Fibroblast of the aortic adventitia (primary cell): ENCODE data around the gene SMIM21. TPM values are rescaled to one million over a fixed set of nuclear protein-coding genes. Genes with fewer than 3 reads are reported as not detected.

ENCODE experiments used
- DNase-seq: peaks from one replicate; pipeline ENCODE4 v3.0.0-alpha.2; 2010; ENCODE audit warnings: low read depth
- H3K4me3 ChIP-seq: 2 replicates; pipeline ENCODE4 v1.5.1; 2011; ENCODE audit warnings: low read depth, mild to moderate bottlenecking, control low read depth, low read length, moderate library complexity
- CTCF ChIP-seq: IDR thresholded peaks from 2 replicates; pipeline ENCODE4 v1.5.1; 2011; ENCODE audit warnings: mild to moderate bottlenecking, low read length, control low read depth, inconsistent platforms; ENCODE audit not compliant: insufficient read depth
- total RNA-seq: library from RNA; depleted of rRNA; stranded (reverse); fragments of >200 nt; gene quantifications from 2 replicates; pipeline ENCODE4 v1.2.3, GENCODE V29; 2012; ENCODE audit warnings: low replicate concordance

SMIM21 gene
- total RNA-seq, 1 donor, result not detected

GRCh38 chr18:75395137-75395536, 32.4 kb downstream of the SMIM21 start:
- no peak for TF ChIP-seq CTCF
- H3K4me3 ChIP-seq, result no peak overlapping the region
- no peak for DNase-seq

DNA sequence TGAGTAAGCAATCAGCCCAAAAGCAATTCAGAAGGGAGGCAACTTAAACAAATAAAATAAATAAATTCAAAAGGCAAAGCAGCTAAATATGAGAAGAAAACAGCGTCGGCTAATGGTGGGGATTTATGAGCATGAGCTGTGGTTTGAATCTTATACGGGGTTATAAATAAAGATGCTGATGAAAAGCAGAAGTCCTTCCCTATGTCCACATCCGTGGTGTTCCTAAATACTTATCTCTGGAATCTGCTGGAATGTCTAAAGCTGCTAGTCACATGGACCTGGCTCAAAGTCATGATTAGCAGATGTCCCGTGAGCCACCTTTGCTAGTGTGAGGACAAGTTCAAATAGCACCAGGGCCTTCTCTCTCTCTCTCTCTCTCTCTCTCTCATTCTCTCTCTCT, 33.8 kb downstream of the SMIM21 start:
- TF ChIP-seq CTCF, result no peak
- peak; percentile 17 for DNase-seq
- H3K4me3 ChIP-seq, result no peak overlapping the region

GRCh38 chr18:75392226-75392578, 35.3 kb downstream of the SMIM21 start:
- no peak for TF ChIP-seq CTCF
- no peak for DNase-seq
- H3K4me3 ChIP-seq, result no peak overlapping the region

DNA sequence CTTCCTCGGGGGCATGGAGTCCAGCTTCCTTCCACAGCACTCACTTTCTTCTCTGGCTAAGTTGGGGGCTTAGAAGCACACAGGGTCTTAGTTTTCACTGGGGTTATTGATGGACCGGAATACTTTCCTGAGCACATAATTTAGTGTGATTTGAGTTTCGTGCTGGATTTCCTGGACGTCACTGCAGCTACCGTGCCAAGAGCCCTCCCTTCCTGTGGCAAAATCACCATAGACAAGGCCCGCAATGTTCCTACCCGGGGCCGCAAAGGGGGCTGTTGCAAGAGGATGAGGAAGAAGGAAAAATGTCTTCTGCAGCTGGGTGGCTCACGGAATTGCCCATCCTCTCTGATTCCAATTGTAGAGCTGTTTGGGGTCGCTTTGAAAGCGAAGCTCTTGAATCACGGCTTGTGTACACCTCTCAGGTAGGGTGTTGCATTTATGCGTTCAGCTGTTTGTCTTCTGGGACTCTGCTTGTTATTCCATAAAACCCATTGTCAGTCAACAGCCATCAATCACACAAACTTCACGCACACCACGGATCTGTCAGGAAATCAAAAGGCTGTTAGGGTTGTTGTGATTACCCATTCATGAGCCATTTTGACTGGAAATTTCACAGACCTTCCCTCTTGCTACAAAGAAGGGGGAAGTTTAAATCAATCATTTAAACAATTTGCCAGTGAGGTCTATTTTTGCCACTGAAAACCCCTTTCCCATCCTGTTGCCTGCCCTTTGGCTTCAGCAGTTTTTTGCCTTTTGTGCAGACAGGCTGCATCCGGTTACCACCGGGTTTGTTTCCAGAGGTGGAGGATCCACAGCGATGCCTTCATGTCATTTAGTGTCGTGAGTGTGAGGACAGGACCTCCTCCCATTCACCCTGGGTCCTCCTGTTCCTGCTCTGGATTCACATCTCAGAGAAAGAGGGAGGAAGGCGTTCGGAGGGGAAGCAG, 36.0 kb downstream of the SMIM21 start:
- no peak overlapping the region for H3K4me3 ChIP-seq
- no peak for TF ChIP-seq CTCF
- DNase-seq, result no peak

GRCh38 chr18:75390854-75391253, 36.6 kb downstream of the SMIM21 start:
- no peak overlapping the region for H3K4me3 ChIP-seq
- no peak for DNase-seq
- no peak for TF ChIP-seq CTCF

DNA sequence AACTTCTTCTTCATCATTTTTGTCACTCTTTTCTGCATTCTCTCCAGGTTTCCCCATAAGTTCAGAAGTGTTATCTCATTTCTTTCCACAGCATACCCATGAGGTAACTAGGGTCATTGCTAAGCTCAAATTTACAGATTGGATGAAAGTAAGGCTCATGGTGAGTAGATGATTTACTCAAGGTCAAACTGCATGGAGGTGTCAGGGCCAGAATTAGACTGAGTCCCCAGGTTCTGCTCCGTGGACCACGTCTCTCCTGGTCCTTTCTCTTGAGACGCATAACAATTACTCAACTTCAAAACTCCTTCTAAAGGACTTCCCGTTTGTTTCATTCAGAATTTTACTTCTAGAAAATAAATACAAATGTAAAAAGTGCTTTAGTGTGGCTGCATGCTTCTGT, 43.4 kb downstream of the SMIM21 start:
- no peak for TF ChIP-seq CTCF
- no peak for DNase-seq
- H3K4me3 ChIP-seq, result no peak overlapping the region
